ENCODE data around the gene C16orf95.

The C16orf95 gene

DNA sequence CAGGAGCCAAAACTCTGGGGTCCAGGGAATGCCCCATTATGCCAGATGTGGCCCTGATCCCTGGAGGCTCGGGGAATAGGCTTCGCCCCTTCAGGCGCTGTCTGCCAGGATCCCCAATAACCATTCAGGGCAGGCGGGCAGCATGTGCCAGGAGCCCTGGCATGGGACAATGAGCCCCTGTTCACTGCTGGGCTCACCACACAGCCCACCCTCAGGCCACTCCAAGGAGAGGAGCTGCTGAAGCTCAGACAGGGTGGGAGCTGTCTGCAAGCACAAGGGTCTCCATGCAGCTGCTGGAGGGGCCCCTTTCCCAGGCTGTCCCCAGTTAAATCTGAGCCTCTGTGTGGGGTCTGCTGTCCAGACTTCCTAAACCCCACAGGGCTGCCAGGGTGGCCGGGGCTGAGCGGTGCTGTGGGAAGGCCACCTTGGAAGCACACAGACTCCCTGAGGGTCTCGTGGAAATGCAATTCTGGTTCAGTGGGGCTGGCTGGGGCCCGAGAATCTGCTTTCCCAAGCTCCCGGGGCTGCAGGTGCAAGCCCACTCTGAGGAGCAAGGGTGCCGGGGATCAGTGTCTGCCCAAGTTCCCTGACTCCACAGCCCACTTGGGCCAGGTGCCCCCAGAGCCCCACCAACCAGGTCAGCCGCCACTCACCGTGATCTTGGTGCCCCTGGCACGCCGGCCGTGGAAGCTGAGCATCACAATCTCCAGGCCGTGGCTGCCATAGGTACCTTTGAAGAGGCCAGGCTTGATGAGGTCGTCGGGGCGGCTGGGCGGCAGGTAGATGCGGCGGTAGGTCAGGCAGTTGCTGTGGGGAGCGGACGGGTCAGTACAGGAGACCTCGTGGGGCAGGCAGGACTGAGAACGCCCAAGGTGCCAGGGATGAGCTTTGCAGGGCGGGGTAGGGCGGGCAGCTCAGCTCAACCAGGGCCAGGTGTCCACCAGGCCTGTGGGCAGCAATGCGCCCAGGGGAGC is 17.7 kb upstream of the C16orf95 start:
- TF ChIP-seq TARDBP (IDR thresholded peaks at IDR 0.05) (no peak), CTBP1 (IDR thresholded peaks at IDR 0.05; ENCODE audit: borderline replicate concordance) (no peak), SUZ12 (IDR thresholded peaks at IDR 0.05) (no peak), FOXM1 (IDR thresholded peaks at IDR 0.05; ENCODE audit: borderline replicate concordance) (no peak), ZNF384 (IDR thresholded peaks at IDR 0.05) (no peak), FOXA1 (IDR thresholded peaks at IDR 0.05) (no peak), ARNT (IDR thresholded peaks at IDR 0.05) (no peak), NFRKB (IDR thresholded peaks at IDR 0.05) (no peak), BHLHE40 (IDR thresholded peaks at IDR 0.05; ENCODE audit: borderline replicate concordance) (no peak), SP1 (IDR thresholded peaks at IDR 0.05) (no peak), HDGF (IDR thresholded peaks at IDR 0.05; ENCODE audit: borderline replicate concordance) (no peak), L3MBTL2 (conservative IDR thresholded peaks at IDR 0.05) (no peak), ELF4 (IDR thresholded peaks at IDR 0.05) (no peak), LEF1 (IDR thresholded peaks at IDR 0.05; ENCODE audit: borderline replicate concordance) (no peak), FOXK2 (IDR thresholded peaks at IDR 0.05) (no peak)
- TF ChIP-seq, protein P1, sequence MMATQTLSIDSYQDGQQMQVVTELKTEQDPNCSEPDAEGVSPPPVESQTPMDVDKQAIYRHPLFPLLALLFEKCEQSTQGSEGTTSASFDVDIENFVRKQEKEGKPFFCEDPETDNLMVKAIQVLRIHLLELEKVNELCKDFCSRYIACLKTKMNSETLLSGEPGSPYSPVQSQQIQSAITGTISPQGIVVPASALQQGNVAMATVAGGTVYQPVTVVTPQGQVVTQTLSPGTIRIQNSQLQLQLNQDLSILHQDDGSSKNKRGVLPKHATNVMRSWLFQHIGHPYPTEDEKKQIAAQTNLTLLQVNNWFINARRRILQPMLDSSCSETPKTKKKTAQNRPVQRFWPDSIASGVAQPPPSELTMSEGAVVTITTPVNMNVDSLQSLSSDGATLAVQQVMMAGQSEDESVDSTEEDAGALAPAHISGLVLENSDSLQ (IDR thresholded peaks at IDR 0.05): no peak
- ChIA-PET CTCF (no interaction called here), POLR2A (no interaction called here)
- DNase-seq (ENCODE audit: extremely low spot score): no peak

DNA sequence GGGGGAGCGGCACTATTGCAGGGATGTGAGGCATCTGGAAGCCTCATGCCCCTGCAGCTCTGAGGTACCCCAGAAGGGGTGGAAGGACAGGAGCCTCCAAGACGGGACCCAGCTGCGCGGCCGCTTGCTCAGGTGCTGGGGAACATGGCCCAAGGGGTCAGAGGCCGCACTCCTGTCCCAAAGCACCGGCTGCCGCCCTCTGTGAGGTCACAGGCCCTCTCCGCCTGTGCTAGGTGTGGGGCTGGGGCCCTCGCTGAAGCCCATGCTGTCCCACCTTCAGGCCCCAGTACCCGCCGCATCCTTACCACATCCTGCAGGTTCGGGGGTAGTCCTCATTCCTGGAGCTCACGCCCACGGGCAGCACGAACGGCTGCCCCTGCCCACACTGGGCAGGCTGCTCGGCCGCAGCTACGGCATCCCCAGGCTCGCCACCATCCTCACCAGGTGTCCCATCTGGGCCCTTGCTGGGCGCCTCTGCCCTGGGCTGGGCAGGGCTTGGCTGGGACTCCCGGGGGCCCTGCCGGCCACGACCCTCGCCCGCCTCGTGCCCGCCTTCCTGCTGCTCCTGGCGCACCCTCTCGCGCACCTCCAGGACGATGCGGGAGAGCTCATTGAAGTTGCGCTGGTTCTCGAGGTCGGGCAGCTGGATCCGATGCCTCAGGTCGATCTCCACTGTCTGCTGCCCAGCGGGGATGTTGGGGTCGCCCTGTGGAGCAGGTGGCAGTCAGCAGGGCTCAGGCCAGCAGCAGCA is 16.6 kb upstream of the C16orf95 start:
- CTCF ChIA-PET: no interaction called here
- TF ChIP-seq CTBP1 (IDR thresholded peaks at IDR 0.05; ENCODE audit: borderline replicate concordance) (no peak), SUZ12 (IDR thresholded peaks at IDR 0.05) (no peak), HDGF (IDR thresholded peaks at IDR 0.05; ENCODE audit: borderline replicate concordance) (no peak), ZNF384 (IDR thresholded peaks at IDR 0.05) (no peak), ARNT (IDR thresholded peaks at IDR 0.05) (no peak), L3MBTL2 (conservative IDR thresholded peaks at IDR 0.05) (no peak), FOXM1 (IDR thresholded peaks at IDR 0.05; ENCODE audit: borderline replicate concordance) (no peak), LEF1 (IDR thresholded peaks at IDR 0.05; ENCODE audit: borderline replicate concordance) (no peak), BHLHE40 (IDR thresholded peaks at IDR 0.05; ENCODE audit: borderline replicate concordance) (no peak), SP1 (IDR thresholded peaks at IDR 0.05) (no peak), NFRKB (IDR thresholded peaks at IDR 0.05) (no peak), ELF4 (IDR thresholded peaks at IDR 0.05) (no peak), TARDBP (IDR thresholded peaks at IDR 0.05) (no peak), FOXK2 (IDR thresholded peaks at IDR 0.05) (no peak), FOXA1 (IDR thresholded peaks at IDR 0.05) (no peak)
- TF ChIP-seq, protein P1 (IDR thresholded peaks at IDR 0.05): no peak
- DNase-seq (ENCODE audit: extremely low spot score): no peak
- POLR2A ChIA-PET: interaction anchor here (1.8 kb wide), 1 partner anchor 16 kb away, joined by 12 read pairs; the partner anchor contains the start of gene C16orf95

DNA sequence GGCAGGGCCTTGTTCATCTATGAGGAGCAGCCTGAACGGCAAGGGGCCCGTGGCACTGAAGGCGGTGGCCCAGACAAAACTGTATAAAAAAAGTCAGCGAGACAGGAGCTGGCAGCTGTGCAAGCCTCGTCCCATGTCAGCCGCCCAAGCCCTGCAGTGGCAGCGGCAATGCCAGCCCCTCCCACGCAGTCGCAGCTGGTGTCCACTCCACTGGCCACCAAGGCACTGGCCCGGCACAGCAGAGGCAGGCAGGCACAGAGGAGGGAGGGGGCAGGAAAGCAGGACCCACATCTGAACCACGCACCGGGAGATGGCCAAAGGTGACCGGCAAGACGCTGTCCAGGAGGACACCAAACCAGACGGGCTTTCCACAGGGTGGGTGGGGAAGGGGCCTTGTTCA is 15.9 kb upstream of the C16orf95 start:
- CTCF ChIA-PET: no interaction called here
- no peak for DNase-seq (ENCODE audit: extremely low spot score)
- no peak for TF ChIP-seq BHLHE40 (IDR thresholded peaks at IDR 0.05; ENCODE audit: borderline replicate concordance)
- TF ChIP-seq FOXA1 (IDR thresholded peaks at IDR 0.05): no peak
- no peak for TF ChIP-seq L3MBTL2 (conservative IDR thresholded peaks at IDR 0.05)
- TF ChIP-seq SP1 (IDR thresholded peaks at IDR 0.05): no peak
- TF ChIP-seq NFRKB (IDR thresholded peaks at IDR 0.05): no peak
- TF ChIP-seq ZNF384 (IDR thresholded peaks at IDR 0.05): no peak
- POLR2A ChIA-PET: interaction anchor here (1.8 kb wide), 1 partner anchor 15 kb away, joined by 12 read pairs; the partner anchor contains the start of gene C16orf95

DNA sequence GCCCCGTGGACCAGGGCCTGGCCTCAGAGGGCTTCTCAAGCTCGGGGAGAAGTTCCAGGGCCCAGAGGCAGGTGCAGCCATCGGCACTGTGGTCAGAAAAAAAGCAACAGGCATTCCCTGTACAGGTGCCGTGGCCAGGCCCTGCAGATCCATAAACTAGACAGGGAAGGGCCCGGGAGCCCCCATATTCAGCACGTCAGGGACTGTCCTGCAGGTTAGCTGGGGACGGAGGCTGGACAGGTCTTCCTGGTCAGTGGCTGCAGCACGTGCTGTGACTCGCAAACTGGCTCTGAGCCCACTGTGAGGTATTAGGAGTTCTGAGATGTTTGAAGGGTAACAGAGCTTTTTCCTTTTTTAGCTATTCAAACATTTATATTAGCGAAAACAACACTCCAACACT is 15.0 kb upstream of the C16orf95 start:
- no peak for DNase-seq (ENCODE audit: extremely low spot score)
- TF ChIP-seq ELF4 (IDR thresholded peaks at IDR 0.05) (no peak), CTBP1 (IDR thresholded peaks at IDR 0.05; ENCODE audit: borderline replicate concordance) (no peak), FOXM1 (IDR thresholded peaks at IDR 0.05; ENCODE audit: borderline replicate concordance) (no peak), LEF1 (IDR thresholded peaks at IDR 0.05; ENCODE audit: borderline replicate concordance) (no peak)
- TF ChIP-seq, protein P1 (IDR thresholded peaks at IDR 0.05): no peak
- ChIA-PET CTCF (interaction anchor here (0.6 kb wide), 1 partner anchor 17 kb away, joined by 3 read pairs; no protein-coding TSS in a partner anchor), POLR2A (interaction anchor here (1.4 to 1.8 kb wide), 2 partner anchors 14 to 51 kb away, joined by 4 to 12 read pairs; partner anchors contain the start of genes C16orf95 and FBXO31)

DNA sequence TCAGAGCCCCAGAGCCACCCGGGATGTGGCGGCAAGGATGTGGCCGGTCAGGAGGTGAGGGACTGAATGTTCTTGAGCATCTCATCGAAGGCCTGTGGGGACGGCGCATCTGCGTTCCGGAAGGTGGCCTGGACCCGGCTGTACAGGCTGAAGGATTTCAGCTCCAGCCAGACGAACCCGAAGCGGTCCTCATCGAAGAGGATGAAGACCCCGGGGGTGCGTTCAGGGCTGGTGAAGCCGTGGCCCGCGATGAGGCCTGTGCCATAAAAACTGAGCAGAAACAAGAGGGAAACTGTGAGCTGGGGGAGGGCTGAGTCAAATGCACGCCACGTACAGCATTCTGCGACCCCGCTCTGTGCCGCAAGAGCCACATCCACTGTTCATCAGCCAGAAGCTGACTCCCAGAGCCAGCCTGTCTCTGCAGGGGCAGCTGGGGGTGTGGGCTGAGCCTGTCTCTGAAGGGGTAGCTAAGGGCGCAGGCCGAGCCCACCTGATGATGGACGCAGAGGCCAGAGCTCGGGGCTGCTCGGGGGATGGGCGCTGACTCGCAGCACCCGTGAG is 14.1 kb upstream of the C16orf95 start:
- no peak for DNase-seq (ENCODE audit: extremely low spot score)
- CTCF ChIA-PET: interaction anchor here (0.6 kb wide), 3 partner anchors 16 to 51 kb away, joined by 3 read pairs; no protein-coding TSS in a partner anchor
- POLR2A ChIA-PET: interaction anchor here (1.4 kb wide), 1 partner anchor 52 kb away, joined by 4 read pairs; the partner anchor contains the start of gene FBXO31
- no peak for TF ChIP-seq FOXA1 (IDR thresholded peaks at IDR 0.05)
- no peak for TF ChIP-seq ARNT (IDR thresholded peaks at IDR 0.05)
- no peak for TF ChIP-seq LEF1 (IDR thresholded peaks at IDR 0.05; ENCODE audit: borderline replicate concordance)

Measured in HEK293T (cell line).